Measurements from ENCODE around the gene KCNA2.

DNA sequence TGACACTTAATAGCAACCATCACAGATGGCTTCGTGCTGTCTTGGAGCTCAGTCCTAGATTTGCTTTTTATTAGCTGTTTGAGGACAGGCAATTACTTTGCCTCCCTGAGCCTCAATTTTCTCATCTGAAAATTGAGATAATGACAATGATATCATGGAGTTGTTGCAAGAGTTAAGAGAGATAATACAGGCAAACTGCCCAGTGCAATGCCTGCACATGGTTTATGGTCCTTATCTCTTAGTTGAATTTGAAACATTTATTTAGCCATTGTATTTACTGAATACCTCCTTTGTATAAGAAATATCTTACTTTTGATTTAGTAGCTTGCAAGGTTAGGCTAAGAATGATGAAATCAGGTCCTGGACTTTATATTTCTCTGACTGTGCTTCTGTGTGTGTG is 17.7 kb downstream of the KCNA2 start:
- TF ChIP-seq, protein P1, sequence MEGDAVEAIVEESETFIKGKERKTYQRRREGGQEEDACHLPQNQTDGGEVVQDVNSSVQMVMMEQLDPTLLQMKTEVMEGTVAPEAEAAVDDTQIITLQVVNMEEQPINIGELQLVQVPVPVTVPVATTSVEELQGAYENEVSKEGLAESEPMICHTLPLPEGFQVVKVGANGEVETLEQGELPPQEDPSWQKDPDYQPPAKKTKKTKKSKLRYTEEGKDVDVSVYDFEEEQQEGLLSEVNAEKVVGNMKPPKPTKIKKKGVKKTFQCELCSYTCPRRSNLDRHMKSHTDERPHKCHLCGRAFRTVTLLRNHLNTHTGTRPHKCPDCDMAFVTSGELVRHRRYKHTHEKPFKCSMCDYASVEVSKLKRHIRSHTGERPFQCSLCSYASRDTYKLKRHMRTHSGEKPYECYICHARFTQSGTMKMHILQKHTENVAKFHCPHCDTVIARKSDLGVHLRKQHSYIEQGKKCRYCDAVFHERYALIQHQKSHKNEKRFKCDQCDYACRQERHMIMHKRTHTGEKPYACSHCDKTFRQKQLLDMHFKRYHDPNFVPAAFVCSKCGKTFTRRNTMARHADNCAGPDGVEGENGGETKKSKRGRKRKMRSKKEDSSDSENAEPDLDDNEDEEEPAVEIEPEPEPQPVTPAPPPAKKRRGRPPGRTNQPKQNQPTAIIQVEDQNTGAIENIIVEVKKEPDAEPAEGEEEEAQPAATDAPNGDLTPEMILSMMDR (IDR thresholded peaks at IDR 0.05; ENCODE audit: low read depth, low read length, poor library complexity, severe bottlenecking): no peak
- TF ChIP-seq EZH2phosphoT487 (IDR thresholded peaks at IDR 0.05; ENCODE audit: borderline replicate concordance, low read length): no peak

Measured in DOHH2 (cell line).